ENCODE results near the gene ENTHD1.
"Not testable (repeated sequence)": the region's sequence is repeated elsewhere in the genome, so short reads cannot be mapped to it uniquely, and the experiment has no call there.

The ENTHD1 gene

DNA sequence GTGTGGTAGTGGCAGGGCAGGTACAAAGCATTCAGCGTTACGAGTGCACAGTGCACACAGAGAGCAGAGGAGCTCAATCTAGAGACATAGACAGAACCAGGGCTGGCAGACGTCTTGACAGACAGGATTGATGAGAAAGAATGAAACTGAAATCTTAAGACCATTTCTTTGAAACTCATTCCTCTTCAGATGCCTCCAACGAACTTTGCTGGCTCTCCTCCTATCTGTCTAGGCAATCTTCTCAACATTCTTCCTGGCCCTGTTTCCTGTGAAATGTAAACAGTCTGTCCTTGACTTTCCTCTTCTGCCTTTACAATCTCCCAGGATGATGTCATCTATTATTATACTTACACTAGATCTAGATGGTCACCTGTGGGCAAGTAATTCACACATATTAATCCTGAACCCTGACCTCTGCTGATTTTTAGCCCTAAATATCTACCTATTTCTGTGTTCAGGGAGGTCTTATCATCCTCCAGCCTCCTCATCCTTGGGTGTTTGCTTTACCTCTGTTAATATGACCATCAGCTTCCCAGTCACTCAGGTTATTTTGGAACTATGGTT lies 119.5 kb downstream of the ENTHD1 start:
- peak; percentile 16 to 29 for DNase-seq

DNA sequence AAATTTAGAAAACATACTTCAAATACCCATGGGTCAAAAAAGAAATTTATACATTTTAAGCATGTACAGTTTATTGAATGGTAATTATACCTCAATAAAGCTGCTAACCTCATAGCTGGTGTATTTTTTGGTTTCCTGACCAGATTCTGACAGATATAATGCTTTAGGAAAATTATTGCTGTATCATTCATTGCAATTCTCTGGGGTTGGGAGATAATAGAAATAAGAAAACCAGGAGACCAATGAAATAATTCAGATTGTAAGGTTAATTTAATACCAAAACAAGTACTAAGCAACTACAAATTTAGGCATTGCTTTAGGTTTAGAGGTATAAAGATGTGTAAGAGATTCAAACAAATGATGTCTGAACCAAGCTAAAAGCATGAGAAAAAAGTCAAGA lies 120.1 kb downstream of the ENTHD1 start:
- no peak for DNase-seq

DNA sequence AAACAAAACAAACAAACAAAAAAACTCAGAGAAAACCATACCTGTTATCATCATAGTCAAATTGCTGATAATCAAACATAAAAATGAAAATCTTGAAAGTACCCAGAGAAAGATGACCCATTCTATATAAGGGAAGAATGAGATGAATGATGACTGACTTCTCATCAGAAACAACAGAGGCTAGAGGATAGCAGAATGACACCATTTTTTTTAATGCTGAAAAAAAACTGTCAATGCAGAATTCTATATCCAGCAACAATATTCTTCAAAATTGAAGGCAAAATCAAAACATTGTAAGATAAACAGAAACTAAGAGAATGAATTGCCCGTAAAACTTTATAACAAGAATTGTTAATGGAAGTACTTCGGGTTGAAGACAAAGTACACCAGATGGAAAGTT lies 122.1 kb downstream of the ENTHD1 start:
- DNase-seq: no peak

DNA sequence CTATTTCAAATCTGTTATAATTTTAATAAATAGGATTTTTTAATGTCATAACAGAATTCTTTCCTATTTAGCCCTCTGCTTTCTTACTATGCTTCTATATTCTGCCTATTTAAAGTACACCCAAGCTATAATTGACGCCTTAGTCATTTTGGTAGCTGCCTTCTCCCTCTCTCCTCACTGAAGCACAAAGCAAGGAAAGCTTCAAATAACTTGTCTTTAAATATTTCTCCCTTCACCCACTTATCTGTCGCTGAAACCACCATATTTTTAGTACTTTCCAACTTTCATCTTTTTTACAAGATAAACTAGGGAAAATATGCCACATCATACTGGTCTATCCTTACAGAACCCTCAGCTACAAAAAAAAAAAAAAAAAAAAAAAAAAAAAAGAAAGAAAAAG lies 127.9 kb downstream of the ENTHD1 start:
- no peak for DNase-seq

DNA sequence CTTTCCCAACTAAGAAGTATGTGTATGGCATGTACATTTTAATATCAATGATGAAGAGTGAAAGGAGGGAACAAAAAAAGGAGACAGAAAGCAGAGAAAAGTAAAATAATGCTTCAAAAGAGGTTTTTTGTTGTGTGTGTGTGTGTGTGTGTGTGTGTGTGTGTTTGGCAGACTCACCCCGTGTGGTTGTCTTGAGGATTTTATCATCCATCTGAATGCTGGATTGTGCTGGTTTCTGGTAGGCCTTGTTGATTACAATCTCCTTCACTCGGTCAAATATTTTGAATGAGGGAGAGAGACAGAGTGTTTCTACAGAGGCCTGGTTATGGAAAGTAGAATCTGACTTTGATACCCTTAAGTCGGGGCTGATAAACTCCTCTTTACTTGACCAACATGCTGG lies 128.5 kb downstream of the ENTHD1 start:
- DNase-seq: no peak

DNA sequence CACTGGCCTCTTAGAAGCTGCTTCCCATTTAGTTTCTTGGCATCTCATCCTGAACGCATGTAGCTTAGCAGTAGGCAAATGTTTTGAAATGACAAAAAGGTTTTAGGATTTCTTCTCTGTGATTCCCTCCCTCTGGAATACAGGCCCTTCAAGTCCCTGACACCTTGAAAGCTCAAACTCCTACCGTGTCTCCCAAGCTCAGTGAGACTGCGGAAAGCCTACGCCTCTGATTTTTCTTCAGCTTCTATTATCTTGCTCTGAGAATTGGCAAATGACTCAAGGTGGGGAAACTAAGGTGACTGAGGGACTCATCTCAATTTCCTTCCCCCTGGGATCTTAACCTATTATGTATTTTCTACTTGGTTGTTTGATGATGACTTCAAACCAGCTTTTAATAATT lies 130.3 kb downstream of the ENTHD1 start:
- DNase-seq: no peak

GRCh38 chr22:39750759-39751158 lies 142.8 kb downstream of the ENTHD1 start:
- DNase-seq: no peak

- DNase-seq: no peak
Measured at GRCh38 chr22:39748877-39749276, 144.7 kb downstream of the ENTHD1 start.

GRCh38 chr22:39746600-39747262 lies 146.8 kb downstream of the ENTHD1 start:
- peak; percentile 8 to 12 for DNase-seq

DNA sequence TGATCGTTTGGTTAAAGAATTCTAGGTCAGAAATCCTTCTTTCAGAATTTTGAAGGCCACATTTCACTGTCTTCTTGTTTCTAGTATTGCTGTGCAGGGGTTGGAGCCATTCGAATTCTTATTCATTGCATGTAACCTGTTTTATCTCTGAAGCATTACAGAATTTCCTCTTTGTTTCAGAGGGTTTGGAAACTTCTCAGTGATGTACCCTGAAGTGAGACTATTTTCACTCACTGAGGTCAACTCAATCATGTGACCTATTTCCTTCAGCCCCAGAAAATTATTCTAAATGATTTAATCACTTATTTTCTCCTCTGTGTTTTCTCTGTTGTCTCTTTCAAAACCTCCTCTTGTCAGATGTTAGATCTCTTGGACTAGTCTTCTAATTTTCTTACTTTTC lies 147.8 kb downstream of the ENTHD1 start:
- no peak for DNase-seq

GRCh38 chr22:39744353-39744752 lies 149.2 kb downstream of the ENTHD1 start:
- DNase-seq: no peak

DNA sequence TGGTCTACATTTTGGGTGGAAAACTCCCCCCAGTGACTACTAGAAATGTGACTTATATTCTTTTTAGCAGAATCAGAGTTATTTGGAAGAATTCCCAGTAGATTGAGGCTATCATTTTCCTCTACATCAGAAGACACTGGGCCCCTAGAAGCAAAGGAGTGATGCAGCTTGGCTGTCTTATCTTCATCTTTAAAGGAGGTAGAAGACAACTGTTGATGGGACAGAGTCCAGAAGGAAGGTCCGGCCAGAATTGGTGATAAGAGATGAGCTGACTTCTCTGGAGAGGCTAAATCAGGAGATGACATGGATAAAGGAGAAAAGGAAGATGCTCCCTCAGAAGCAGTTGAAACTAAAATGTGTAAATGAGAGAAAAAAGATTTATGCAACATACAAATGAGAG lies 149.6 kb downstream of the ENTHD1 start:
- DNase-seq: no peak

DNA sequence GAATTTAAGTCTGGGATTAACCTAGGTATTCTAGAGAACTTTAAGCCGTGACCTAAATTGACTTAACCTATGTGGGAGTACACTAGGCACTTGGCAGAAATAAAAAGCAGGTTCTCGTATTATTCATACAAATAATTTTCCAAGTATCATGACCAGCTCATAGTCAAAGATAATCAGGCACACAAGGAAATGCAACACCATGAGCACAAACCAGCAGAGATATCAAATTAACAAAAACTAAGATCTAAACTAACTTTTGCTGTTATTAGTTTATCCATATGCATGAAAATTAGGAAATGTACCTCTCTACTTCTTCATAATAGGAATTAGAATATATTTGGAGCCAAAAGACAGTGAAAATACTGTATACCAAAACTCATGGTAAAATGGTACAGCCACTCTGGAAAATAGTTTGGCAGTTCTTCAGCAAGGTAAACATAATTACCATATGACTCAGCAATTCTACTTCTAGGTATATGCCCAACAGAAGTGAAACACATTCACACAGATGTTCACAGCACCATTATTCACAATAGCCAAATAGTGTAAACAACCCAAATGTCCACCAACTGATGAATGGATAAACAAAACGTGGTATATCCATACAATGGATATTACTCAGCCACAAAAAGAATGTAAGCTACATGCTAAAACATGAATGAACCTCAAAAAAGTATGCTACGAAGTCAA lies 154.1 kb downstream of the ENTHD1 start:
- DNase-seq: no peak

DNA sequence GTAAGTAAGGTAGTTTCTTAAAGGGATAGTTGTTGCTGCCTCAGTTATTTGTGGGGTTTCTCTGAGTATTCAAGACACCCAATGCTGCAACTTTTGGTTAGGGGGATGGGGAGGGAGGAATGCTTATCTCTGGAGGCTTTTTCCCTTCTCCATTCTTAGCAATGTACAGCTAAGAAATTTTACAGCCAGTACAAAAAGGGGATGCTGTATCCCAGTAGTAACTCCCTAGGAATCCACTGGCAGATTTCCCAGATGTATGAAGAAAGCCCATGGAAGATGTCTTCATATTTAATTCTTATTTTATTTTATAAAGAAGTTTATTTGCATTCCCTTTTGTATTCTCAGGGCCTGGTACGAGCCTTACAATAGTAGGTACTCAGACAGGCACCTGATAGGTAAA lies 154.8 kb downstream of the ENTHD1 start:
- DNase-seq: no peak

DNA sequence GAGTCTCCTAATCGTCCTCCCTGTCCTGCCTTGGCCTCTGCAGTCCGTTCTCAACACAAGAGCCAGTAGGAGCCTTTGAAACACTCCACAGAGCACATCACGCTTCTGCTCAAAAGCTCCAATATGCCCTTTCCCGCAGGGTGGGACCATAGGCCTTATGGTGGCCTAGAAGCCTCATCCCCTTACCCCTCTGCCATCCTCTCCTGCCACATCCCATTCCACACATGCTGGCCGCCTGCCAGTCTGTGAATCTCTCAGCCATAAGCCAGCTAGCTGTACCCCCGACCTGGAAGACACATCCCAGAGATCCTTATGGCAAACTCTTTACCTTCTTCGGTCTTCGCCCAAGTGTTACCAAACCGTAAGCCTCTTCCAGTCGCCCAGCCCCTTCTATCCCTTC lies 157.8 kb downstream of the ENTHD1 start:
- DNase-seq: no peak

- DNase-seq: no peak
Measured at GRCh38 chr22:39734866-39735265, 158.7 kb downstream of the ENTHD1 start.

GRCh38 chr22:39734046-39734445 lies 159.5 kb downstream of the ENTHD1 start:
- not testable (repeated sequence) for DNase-seq

DNA sequence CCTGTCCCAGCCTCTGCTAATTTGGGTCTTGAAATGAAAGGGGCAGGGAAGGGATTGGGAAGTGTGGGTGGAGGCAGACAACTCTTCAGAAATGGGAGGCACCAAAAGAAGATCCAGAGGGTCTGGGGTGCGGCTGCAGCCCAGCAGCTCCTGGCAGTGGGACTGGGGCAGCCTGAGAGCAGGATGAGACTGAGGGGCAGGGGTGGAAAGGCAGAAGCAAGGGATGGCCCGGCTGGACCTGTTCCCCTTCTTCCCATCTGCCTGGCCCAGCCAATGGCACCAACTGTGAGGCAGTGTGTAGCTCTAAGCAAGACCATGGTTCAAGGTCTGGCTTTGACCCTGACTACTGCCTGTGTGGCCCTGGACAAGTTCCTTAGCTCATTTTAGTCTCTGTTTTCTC lies 160.4 kb downstream of the ENTHD1 start:
- DNase-seq: no peak

- no peak for DNase-seq
Measured at GRCh38 chr22:39732625-39733024, 160.9 kb downstream of the ENTHD1 start.

DNA sequence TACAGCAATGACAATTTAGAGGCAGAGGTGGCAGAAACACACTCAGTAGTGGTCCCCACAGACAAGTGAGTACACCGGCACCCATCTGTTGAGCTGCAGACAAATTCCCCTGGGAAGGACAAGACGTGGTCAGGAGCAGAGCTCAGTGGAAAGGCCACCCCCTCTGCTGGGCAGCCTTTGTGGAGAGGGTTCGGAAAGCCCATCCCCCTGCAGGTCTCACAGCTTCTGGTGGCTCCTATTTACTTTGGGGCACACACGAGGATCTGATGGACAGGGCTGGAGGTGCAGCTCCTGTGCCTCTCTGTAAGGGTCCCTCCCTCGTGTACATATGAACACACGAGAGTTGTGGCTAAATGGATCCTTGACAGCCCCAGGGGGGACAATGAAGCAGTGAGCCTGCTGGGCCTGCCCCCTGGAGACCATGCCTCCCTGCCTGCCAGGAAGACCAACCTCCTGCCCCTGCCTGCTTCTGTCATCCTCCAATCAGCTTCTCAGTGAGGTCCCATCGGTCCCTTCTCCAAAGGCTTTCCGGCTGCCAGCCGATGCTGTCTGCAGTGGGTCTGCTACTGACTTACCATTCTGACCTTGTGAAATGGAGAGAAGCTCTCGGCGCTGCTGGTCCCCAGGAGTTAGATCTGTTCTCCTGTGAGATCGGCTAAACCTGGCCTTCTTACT lies 161.5 kb downstream of the ENTHD1 start:
- no peak for DNase-seq

GRCh38 chr22:39731481-39731880 lies 162.1 kb downstream of the ENTHD1 start:
- no peak for DNase-seq

- DNase-seq: no peak
Measured at GRCh38 chr22:39729141-39729934, 164.2 kb downstream of the ENTHD1 start.

GRCh38 chr22:39728236-39728860 lies 165.2 kb downstream of the ENTHD1 start:
- DNase-seq: no peak

All from activated CD4-positive, alpha-beta T cell treated with anti-CD3 and anti-CD28 coated beads, Interleukin-2, amount 50 U/mL, for 4 hours (primary cell).